ENCODE data around the gene ZFR2. TPM values are rescaled to one million over a fixed set of nuclear protein-coding genes. Genes with fewer than 3 reads are reported as not detected.

The ZFR2 gene
- total RNA-seq, 4 donors from 2014 or later: not detected

DNA sequence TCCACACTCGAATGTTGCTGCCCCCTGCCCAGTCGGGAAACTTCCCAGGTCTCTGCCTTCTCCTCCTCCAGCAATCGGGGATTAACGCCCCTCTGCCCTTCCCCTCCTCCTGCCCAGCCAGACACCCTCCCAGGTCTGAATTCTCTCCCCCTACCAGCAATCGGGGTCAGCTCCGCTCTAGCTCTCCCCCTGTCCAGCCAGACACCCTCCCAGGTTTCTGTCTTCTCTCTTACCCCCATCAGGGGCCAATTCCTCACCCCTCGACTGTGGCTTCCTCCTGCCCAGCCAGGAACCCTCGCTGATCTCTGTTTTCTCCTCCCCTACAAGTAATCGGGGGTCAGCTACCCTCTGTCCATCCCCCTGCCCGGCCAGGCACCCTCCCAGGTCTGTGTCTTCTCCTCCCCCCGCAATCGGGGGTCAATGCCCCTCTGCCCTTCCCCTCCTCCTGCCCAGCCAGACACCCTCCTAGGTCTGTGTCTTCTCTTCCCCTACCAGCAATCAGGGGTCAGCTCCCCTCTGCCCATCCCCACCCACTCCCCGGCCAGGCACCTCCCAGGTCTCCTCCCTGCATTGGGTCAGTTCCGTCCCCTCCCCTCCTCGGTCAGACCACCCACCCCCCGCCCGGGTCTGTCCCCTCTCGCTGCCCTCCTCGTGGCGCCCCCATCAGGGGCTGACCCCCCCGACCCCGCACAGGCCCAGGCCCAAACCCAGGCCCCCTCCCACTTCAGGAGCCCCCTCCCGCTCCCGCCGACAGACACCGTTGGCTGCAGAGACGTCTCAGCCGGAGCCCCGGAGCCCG, 668 bp downstream of the ZFR2 start:
- WGBS, 2 donors: 10% methylated on average over 20 to 21 of the region's 30 CpGs

DNA sequence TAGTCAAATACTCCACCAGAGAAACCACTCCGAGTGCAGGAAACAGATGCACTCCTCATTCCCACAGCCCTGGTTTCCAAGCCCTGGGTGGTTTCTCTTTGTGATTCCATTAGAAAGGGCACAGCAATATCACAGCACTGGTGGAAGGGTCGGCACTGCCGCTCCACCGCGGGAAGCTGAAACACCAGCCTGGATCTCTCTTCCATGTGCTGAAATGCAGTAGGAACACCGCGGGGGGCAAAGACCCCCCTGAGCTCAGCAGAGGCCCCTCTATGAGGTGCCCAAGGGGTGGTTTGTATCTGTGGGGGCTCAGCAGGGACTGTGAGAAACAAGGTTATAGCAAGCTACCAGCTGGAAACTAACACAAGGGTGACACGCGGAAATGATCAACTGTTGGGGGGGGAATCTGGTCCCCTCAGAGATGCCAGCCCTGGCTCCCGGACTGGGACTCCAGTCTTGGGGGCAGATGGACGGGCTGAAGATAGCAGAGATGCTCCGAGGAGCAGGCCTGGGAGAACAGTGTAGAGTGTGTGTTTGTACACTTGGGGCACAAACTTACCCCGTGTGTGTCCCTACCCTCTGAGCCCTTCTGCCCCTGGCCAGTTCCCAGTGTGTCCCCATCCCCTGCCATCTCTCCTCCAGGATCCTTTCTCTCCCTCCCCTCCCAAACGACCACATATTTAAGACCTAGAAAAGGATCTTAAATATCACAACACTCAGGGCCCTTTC, 1.8 kb downstream of the ZFR2 start:
- no peak overlapping the region for H3K27ac ChIP-seq
- WGBS, 2 donors: 56 to 57% methylated on average over 14 of the region's 14 CpGs
- H3K27me3 ChIP-seq: peaks cover 0 to 61% of the 10 kb centered on the region in 2 donors

More for the DNA sequence above, 668 bp downstream of the ZFR2 start:
- Histone ChIP-seq H3K36me3 (no peaks in the 10 kb centered on the region), H3K4me1 (peaks cover 0 to 13% (median 0%) of the 10 kb centered on the region in 4 donors), H3K4me3 (no peak overlapping the region), H3K9me3 (peaks cover 0 to 16% (median 0%) of the 10 kb centered on the region in 4 donors), H3K27me3 (peaks cover 0 to 61% of the 10 kb centered on the region in 2 donors), H3K27ac (no peak overlapping the region)
- DNase-seq (ENCODE audit: low spot score in 2 of 2): no peak
- TF ChIP-seq, protein P1, sequence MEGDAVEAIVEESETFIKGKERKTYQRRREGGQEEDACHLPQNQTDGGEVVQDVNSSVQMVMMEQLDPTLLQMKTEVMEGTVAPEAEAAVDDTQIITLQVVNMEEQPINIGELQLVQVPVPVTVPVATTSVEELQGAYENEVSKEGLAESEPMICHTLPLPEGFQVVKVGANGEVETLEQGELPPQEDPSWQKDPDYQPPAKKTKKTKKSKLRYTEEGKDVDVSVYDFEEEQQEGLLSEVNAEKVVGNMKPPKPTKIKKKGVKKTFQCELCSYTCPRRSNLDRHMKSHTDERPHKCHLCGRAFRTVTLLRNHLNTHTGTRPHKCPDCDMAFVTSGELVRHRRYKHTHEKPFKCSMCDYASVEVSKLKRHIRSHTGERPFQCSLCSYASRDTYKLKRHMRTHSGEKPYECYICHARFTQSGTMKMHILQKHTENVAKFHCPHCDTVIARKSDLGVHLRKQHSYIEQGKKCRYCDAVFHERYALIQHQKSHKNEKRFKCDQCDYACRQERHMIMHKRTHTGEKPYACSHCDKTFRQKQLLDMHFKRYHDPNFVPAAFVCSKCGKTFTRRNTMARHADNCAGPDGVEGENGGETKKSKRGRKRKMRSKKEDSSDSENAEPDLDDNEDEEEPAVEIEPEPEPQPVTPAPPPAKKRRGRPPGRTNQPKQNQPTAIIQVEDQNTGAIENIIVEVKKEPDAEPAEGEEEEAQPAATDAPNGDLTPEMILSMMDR (IDR thresholded peaks at IDR 0.05): no peak
- TF ChIP-seq EP300 (IDR thresholded peaks at IDR 0.05): no peak
- no peak for TF ChIP-seq POLR2A (IDR thresholded peaks at IDR 0.05)

DNA sequence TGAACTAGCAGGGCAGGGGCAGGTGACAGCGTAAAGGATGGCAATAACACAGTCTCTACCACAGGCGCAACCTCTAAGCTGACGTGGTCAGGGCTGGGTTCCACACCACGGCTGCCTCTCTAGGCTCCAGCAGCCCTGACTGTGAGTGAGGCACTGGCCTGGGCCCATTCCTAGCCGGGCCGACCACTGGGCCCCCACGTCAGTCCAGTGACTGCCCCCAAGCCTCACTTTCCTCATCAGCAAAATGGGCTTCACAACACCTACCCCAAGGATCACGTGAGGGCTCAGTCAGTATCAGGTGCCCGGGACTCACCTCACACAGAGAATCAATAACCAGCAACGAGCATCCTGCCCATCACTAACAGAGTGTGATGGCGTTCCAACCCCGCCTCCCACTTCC, 5.2 kb downstream of the ZFR2 start:
- 66 to 68% methylated on average over 8 to 12 of the region's 12 CpGs for WGBS, 2 donors
- H3K9me3 ChIP-seq: peaks cover 0 to 1% (median 0%) of the 10 kb centered on the region in 4 donors
- TF ChIP-seq, protein P1 (IDR thresholded peaks at IDR 0.05): no peak
- TF ChIP-seq EP300 (IDR thresholded peaks at IDR 0.05): no peak
- DNase-seq (ENCODE audit: low spot score in 2 of 2): no peak
- H3K27me3 ChIP-seq: peaks cover 0 to 33% of the 10 kb centered on the region in 2 donors
- H3K4me1 ChIP-seq: peaks cover 0 to 8% (median 0%) of the 10 kb centered on the region in 4 donors
- no peak overlapping the region for H3K27ac ChIP-seq
- no peak overlapping the region for H3K4me3 ChIP-seq
- no peaks in the 10 kb centered on the region for H3K36me3 ChIP-seq

More for the DNA sequence above, 1.8 kb downstream of the ZFR2 start:
- no peaks in the 10 kb centered on the region for H3K36me3 ChIP-seq
- H3K4me1 ChIP-seq: peaks cover 0 to 13% (median 0%) of the 10 kb centered on the region in 4 donors
- H3K4me3 ChIP-seq: no peak overlapping the region
- no peak for DNase-seq (ENCODE audit: low spot score in 2 of 2)
- peaks cover 0 to 13% (median 0%) of the 10 kb centered on the region in 4 donors for H3K9me3 ChIP-seq
- no peak for TF ChIP-seq POLR2A (IDR thresholded peaks at IDR 0.05)
- TF ChIP-seq, protein P1 (IDR thresholded peaks at IDR 0.05): no peak
- TF ChIP-seq EP300 (IDR thresholded peaks at IDR 0.05): no peak

DNA sequence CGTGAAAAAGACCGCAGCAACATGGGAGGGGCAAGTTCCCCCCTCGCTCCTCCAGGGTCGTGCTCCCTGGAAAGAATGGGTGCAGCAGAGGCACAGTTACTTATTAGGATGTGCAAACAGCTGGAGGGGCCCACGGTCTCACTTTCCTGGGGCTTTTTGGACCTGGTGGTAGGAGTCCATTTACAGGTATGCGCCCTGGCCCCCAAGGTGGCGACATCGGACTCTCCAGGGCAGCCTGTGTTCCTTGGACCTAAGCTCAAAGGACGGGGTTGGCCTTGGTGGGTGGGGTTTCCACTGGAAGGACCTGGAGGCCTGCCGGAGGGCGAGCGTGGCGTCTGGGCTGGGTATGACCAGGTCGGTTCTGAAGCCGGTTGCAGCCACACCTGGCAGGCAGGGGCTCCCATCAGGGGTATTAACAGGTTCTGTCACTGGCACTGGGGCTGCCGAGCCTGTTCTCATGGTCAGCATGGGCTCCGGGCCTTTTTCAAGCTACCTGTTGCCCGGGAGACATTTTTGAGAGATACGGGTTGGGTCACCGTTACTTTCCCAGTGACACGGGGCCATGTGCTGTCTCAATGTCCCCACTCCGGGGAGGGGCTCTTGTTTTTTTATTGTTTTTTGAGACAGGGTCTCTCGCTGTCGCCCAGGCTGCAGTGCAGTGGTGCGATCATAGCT, 5.9 kb downstream of the ZFR2 start:
- Histone ChIP-seq H3K9me3 (no peaks in the 10 kb centered on the region), H3K27ac (no peak overlapping the region), H3K4me3 (no peak overlapping the region), H3K36me3 (no peaks in the 10 kb centered on the region), H3K4me1 (peaks cover 0 to 6% (median 0%) of the 10 kb centered on the region in 4 donors), H3K27me3 (peaks cover 0 to 26% of the 10 kb centered on the region in 2 donors)
- 80% methylated on average over 20 to 25 of the region's 25 CpGs for WGBS, 2 donors
- no peak for TF ChIP-seq EP300 (IDR thresholded peaks at IDR 0.05)
- no peak for TF ChIP-seq POLR2A (IDR thresholded peaks at IDR 0.05)
- TF ChIP-seq, protein P1 (IDR thresholded peaks at IDR 0.05): no peak
- no peak for DNase-seq (ENCODE audit: low spot score in 2 of 2)

All from tibial nerve (tissue), 4 donors.